Pancreas (tissue), 10 donors: ENCODE measurements around the gene DDI2. TPM values are rescaled to one million over a fixed set of nuclear protein-coding genes. Genes with fewer than 3 reads are reported as not detected.

Experiments used
- ATAC-seq, 4 donors: fragments of 200-7000 bp; cut with Tn5 transposase; one replicate each; pipeline versions ENCODE4 v1.8.0 to v1.9.1; 2020; ENCODE audit warnings: mild to moderate bottlenecking in 4 of 4, moderate library complexity in 4 of 4
- DNase-seq, 6 donors: peaks; one replicate each; pipeline ENCODE4 v3.0.0-alpha.2; 2020
- FAIRE-seq: peaks from 2 replicates; lab custom pipeline; 2012; peaks lifted over from hg19 to GRCh38; lab: Jason Lieb, UNC
- H3K27ac ChIP-seq, 4 donors: fragments of 200-600 bp; sonication (generic); 1 replicate in 3 of 4; 2 replicates in 1 of 4; pipeline versions ENCODE4 v1.5.0 to v1.8.0; 2020
- H3K27me3 ChIP-seq, 4 donors: fragments of 200-600 bp; one replicate each; pipeline ENCODE4 v1.8.0; 2021
- H3K36me3 ChIP-seq, 3 donors: fragments of 200-600 bp; sonication (generic) in 1 of 3; one replicate each; pipeline versions ENCODE4 v1.5.0 to v1.8.0; 2020 to 2021
- H3K4me1 ChIP-seq, 3 donors: fragments of 200-600 bp; one replicate each; pipeline ENCODE4 v1.8.0; 2021
- H3K4me3 ChIP-seq, 4 donors: fragments of 200-600 bp; sonication (generic) in 2 of 4; one replicate each; pipeline versions ENCODE4 v1.5.0 to v1.8.0; 2020 to 2021
- H3K9me3 ChIP-seq, 4 donors: fragments of 200-600 bp; one replicate each; pipeline ENCODE4 v1.8.0; 2021
- CTCF ChIP-seq, 4 donors: fragments of 200-600 bp; sonication (generic) in 3 of 4; IDR thresholded peaks; one replicate each; pipeline versions ENCODE4 v1.5.0 to v1.8.0; 2021; ENCODE audit warnings: antibody characterized with exemption in 4 of 4
- WGBS, 2 donors: extraction: QIAGEN DNeasy Blood & Tissue Kit; methylation state at CpG; one replicate each; pipeline ENCODE4 v1.1.7; 2013; 5-methylcytosine and 5-hydroxymethylcytosine counted together
- intact Hi-C, 3 donors: fragments of 100-400 bp; cut with DNase I; formaldehyde crosslinking; loops; one replicate each; pipeline versions ENCODE4 v1.11.1 to v1.14.2; 2022
- polyA plus RNA-seq, 2 donors: library from polyadenylated mRNA; stranded (reverse); fragments of 200-250 nt; gene quantifications; one replicate each; pipeline ENCODE4 v1.2.3, GENCODE V29; 2013
- total RNA-seq, 6 donors: library from RNA; stranded (reverse); fragmentation: NEBNext Ultra II Directional in 4 of 6; extraction: Animal tissue kit (Norgen Biotek cat#: 25700) in 4 of 6; gene quantifications; one replicate each; pipeline versions ENCODE4 v1.2.1 to v1.2.4, GENCODE V29; 2021 to 2023
- donor health status: healthy with polysubstance abuse.
- donor health status: DM: no; HTN: no; CAD: no; lungs with moderate emphysema.
- donor health status: DM: no; HTN: no; CAD: no.
- donor health status: control.
- donor health status: control.
- donor health status: Bipolar disorder and iron deficiency.
- donor health status: DM: yes; HTN: yes; CAD: no.
- donor health status: DM: no; HTN: no; CAD: no.
- donor health status: DM: no; HTN: no; CAD: no.
- donor health status: DM: yes; HTN: yes; CAD: no.

DDI2 gene
- total and polyA plus RNA-seq, 8 donors = 4.7 to 17.8 (median 15.3) TPM

- Histone ChIP-seq H3K4me3 (no peak overlapping the region), H3K36me3 (peaks cover 3 to 43% (median 12%) of the 10 kb centered on the region in 3 donors), H3K27ac (no peak overlapping the region), H3K27me3 (no peaks in the 10 kb centered on the region), H3K4me1 (no peaks in the 10 kb centered on the region), H3K9me3 (no peaks in the 10 kb centered on the region)
- intact Hi-C loops = no loop called here
- no peak for TF ChIP-seq CTCF (IDR thresholded peaks at IDR 0.05)
- ATAC-seq (no peak), FAIRE-seq (no peak), DNase-seq (no peak)
- WGBS, 2 donors = 92 to 95% methylated on average over 3 of the region's 3 CpGs
Observed at GRCh38 chr1:15656464-15656863, 39.2 kb downstream of the DDI2 start.

- no peak for TF ChIP-seq CTCF (IDR thresholded peaks at IDR 0.05)
- H3K27me3 ChIP-seq = no peaks in the 10 kb centered on the region
- no peaks in the 10 kb centered on the region for H3K9me3 ChIP-seq
- H3K4me3 ChIP-seq = no peak overlapping the region
- intact Hi-C loops = no loop called here
- peaks cover 3 to 44% (median 16%) of the 10 kb centered on the region in 3 donors for H3K36me3 ChIP-seq
- H3K27ac ChIP-seq = no peak overlapping the region
- ATAC-seq (no peak), FAIRE-seq (no peak), DNase-seq (no peak)
- 67 to 86% methylated on average over 1 of the region's 1 CpG for WGBS, 2 donors
- H3K4me1 ChIP-seq = no peaks in the 10 kb centered on the region
Observed at GRCh38 chr1:15657021-15657420, 39.8 kb downstream of the DDI2 start.

- Histone ChIP-seq H3K9me3 (no peaks in the 10 kb centered on the region), H3K27me3 (no peaks in the 10 kb centered on the region), H3K36me3 (peaks cover 3 to 44% (median 16%) of the 10 kb centered on the region in 3 donors), H3K27ac (no peak overlapping the region), H3K4me1 (no peaks in the 10 kb centered on the region), H3K4me3 (no peak overlapping the region)
- 89 to 93% methylated on average over 3 of the region's 3 CpGs for WGBS, 2 donors
- intact Hi-C loops = no loop called here
- no peak for TF ChIP-seq CTCF (IDR thresholded peaks at IDR 0.05)
- FAIRE-seq (no peak), DNase-seq (no peak), ATAC-seq (no peak)
Observed at GRCh38 chr1:15660151-15660550, 42.9 kb downstream of the DDI2 start.

- FAIRE-seq (no peak), ATAC-seq (no peak), DNase-seq (no peak)
- WGBS, 2 donors = 43 to 47% methylated on average over 2 of the region's 2 CpGs
- intact Hi-C loops = no loop called here
- Histone ChIP-seq H3K4me1 (peaks cover 3 to 5% (median 4%) of the 10 kb centered on the region in 3 donors), H3K36me3 (peaks cover 3 to 28% (median 16%) of the 10 kb centered on the region in 3 donors), H3K27me3 (no peaks in the 10 kb centered on the region), H3K9me3 (no peaks in the 10 kb centered on the region), H3K27ac (no peak overlapping the region), H3K4me3 (no peak overlapping the region)
- TF ChIP-seq CTCF (IDR thresholded peaks at IDR 0.05) = no peak
Observed at GRCh38 chr1:15662477-15662876, 45.2 kb downstream of the DDI2 start.

GRCh38 chr1:15663925-15664324, 46.7 kb downstream of the DDI2 start:
- Histone ChIP-seq H3K9me3 (no peaks in the 10 kb centered on the region), H3K27ac (no peak overlapping the region), H3K4me1 (peaks cover 9 to 16% (median 11%) of the 10 kb centered on the region in 3 donors), H3K27me3 (no peaks in the 10 kb centered on the region), H3K4me3 (no peak overlapping the region), H3K36me3 (peaks cover 3 to 24% (median 16%) of the 10 kb centered on the region in 3 donors)
- TF ChIP-seq CTCF (IDR thresholded peaks at IDR 0.05) = no peak
- intact Hi-C loops = no loop called here
- DNase-seq (no peak), ATAC-seq (no peak), FAIRE-seq (no peak)
- WGBS, 2 donors = 95 to 96% methylated on average over 3 of the region's 3 CpGs
